NK-92 treated with Interleukin-12 subunit alpha and Interleukin-12 subunit beta, amount 100 ng/mL, for 24 hours (cell line): ENCODE measurements around the gene ECHS1.
"Not testable (repeated sequence)": the region's sequence is repeated elsewhere in the genome, so short reads cannot be mapped to it uniquely, and the experiment has no call there.

Source experiments
- DNase-seq: peaks from one replicate; lab custom pipeline; 2025; lab: John Stamatoyannopoulos, UW

The ECHS1 gene

DNA sequence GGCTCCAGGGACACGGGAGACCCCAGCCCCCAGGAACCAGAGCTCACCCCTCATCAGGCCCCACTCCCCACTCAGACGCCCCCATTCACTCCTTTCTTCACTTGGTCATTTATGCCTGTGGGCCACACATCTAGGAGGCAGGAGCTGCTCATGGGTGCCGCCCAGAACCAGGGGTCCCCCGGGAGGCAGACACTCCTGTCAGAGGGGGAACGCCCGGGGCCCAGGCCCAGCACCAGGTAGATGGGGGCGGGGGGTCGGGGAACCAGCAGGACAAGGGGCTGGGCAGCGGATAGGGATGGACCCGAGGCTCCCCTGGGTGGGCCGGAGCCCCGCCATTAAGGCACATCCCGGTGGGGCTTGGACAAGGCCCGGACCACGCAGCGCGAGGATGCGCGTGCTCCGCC, 48.3 kb downstream of the ECHS1 start:
- no peak for DNase-seq

DNA sequence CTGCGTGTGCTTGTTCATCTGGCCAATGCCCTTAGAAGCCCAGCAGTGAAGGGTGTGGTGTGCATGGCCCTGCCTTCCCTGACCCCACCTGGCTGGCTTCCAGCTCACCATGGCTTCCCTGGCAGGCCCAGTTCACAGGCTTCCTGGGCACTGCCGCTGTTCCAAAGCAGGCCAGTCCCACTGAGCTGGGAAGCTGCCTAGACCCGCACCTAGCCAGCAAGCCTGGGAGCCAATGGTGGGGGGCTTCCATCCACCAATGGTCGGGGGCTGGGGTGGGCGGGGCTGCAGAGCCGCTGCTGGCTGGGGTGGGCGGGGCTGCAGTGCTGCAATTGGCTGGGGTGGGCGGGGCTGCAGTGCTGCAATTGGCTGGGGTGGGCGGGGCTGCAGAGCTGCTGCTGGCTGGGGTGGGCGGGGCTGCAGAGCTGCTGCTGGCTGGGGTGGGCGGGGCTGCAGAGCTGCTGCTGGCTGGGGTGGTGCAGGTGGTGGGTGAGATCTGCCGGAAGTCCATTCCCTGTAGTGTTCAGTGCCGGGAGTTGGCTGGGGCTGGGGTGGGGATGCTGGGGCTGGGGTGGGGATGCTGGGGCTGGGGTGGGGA, 48.9 kb downstream of the ECHS1 start:
- DNase-seq: peak; percentile 32

DNA sequence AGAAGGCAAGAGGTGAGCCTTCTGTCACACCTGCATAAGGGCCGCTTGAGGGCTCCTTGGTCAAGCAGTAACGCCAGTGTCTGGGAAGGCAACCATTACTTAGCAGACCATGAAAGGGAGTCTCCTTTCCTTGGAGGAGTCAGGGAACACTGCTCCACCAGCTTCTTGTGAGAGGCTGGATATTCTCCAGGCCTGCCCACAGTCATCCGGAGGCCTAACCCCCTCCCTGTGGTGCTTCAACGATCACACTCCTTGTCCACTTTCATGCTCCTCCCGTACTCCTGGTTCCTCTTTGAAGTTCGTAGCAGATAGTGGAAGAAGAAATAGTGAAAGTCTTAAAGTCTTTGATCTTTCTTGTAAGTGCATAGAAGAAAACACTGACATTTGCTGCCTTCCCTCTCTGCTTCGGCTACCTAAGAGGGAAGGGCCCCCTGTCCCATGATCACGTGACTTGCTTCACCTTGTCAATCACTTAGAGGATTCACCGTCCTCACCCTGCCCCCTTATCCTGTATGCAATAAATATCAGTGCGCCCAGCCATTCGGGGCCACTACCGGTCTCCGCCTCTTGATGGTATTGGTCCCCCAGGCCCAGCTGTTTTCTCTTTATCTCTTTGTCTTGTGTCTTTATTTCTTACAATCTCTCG, 51.0 kb downstream of the ECHS1 start:
- DNase-seq: not testable (repeated sequence)

DNA sequence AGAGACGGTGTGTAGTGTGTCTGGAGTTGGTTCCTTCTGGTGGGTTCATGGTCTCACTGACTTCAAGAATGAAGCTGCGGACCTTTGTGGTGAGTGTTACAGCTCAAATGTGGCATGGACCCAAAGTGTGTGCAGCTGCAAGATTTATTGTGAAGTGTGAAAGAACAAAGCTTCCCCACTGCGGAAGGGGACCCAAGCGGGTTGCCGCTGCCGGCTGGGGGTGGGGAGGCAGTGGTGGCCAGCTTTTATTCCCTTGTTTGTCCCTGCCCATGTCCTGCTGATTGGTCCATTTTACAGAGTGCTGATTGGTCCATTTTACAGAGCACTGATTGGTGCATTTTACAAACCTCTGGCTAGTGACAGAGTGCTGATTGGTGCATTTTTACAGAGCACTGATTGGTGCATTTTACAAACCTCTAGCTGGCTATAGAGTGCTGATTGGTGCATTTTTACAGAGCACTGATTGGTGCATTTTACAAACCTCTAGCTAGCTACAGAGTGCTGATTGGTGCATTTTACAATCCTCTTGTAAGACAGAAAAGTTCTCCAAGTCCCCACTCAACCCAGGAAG, 52.2 kb downstream of the ECHS1 start:
- not testable (repeated sequence) for DNase-seq

GRCh38 chr10:133318494-133319127, 54.5 kb downstream of the ECHS1 start:
- no peak for DNase-seq

DNA sequence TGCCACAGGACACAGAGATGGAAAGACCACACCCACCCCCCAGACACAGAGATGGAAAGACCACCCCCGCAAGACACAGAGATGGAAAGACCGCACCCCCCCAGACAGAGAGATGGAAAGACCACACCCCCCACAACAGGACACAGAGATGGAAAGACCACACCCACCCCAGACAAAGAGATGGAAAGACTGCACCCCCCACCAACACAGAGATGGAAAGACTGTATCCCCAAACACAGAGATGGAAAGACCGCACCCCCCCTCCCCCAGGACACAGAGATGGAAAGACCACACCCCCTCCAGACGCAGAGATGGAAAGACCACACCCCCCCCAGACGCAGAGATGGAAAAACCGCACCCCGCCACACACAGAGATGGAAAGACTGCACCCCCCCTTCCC, 56.4 kb downstream of the ECHS1 start:
- DNase-seq: no peak

DNA sequence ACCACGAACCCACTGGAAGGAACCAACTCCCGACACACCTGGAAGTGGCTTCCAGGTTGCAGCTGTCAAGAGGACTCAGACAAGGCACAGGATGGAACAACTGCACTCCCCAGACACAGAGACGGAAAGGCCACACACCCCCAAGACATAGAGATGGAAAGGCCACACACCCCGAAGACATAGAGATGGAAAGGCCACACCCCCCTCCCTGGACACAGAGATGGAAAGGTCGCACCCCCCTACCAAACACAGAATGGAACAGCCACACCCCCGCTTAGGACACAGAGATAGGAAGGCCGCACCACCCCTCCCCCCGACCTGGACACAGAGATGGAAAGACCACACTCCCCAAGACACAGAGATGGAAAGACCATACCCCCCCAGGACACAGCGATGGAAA, 56.9 kb downstream of the ECHS1 start:
- no peak for DNase-seq

DNA sequence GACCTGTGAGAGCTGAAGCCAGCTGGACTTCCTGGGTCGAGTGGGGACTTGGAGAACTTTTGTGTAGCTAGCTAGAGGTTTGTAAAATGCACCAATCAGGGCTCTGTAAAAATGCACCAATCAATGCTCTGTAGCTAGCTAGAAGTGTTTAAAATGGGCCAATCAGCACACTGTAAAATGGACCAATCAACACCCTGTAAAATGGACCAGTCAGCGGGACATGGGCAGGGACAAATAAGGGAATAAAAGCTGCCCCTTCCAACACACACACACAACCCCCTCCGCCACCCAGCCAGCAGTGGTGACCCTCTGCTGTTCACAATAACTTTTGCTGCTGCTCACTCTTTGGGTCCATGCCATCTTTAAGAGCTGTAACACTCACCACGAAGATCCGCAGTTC, 57.3 kb downstream of the ECHS1 start:
- DNase-seq: no peak

GRCh38 chr10:133314911-133315310, 58.2 kb downstream of the ECHS1 start:
- DNase-seq: no peak

DNA sequence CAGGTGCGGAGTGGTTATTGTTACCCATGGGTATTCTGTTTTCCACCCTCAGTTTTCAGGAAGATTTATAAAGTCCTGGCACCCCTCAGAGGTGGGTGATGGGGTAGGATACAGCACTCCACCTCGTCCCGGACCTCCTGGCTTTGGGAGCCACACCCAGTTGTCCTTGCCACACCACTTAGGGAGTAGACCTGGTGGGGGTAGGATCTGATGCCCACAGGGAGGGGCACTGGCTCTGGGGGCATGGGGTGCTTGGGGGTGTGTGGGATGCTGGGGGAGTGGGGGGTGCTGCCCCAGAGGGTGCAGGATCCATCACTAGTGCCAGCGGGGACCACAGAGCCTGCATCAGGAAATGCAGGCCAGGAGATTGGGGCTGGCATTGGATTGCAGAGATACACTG, 60.0 kb downstream of the ECHS1 start:
- DNase-seq: no peak

GRCh38 chr10:133312769-133313145, 60.4 kb downstream of the ECHS1 start:
- DNase-seq: no peak
